Measurements from ENCODE around the gene WASF3.

WASF3 gene

GRCh38 chr13:26557393-26558073 lies at the start of gene WASF3:
WASF3 (plus strand) TSS chr13:26557683; CDS start chr13:26642271, 84,588 bp downstream.
- in situ Hi-C loops (cut with MboI; ENCODE audit: low sequenced_read_pairs): no loop called here

DNA sequence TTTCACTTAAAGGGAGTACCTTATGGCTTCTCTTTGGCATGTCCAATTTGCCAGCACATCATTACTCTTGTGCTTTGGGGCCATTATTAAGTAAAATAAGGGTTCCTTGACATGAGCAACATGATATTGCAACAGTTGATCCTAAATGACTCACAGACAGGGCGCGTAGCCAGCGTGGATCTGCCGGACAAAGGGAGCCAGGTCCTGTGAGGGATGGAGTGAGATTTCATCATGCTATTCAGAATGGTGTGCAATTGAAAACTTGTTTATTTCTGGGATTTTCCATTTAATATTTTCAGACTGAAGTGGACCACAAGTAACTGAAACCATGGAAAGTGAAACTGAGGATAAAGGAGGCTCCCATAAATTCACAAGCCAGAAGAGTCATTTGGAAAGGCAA lies 48.6 kb upstream of the WASF3 start:
- in situ Hi-C loops (cut with MboI; ENCODE audit: low sequenced_read_pairs): loop anchor here (25.0 kb wide), 1 partner anchor 322 kb away; no protein-coding TSS in a partner anchor

DNA sequence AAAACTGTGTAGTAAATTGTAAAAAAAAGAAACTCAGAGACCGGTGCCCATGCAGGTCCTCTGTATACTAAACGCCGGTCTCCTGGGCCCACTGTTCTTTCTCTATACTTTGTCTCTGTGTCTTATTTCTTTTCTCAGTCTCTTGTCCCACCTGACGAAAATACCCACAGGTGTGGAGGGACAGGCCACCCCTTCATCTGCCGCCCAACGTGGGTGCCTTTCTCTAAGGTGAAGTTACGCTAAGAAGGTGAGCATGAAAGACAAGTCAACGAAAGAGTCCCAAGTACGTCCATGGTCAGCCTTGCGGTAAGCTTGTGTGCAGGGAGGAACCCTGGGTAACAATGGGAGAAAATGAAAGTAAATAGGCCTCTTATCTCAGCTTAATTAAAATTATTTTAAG lies 48.0 kb upstream of the WASF3 start:
- in situ Hi-C loops (cut with MboI; ENCODE audit: low sequenced_read_pairs): loop anchor here (25.0 kb wide), 1 partner anchor 322 kb away; no protein-coding TSS in a partner anchor

DNA sequence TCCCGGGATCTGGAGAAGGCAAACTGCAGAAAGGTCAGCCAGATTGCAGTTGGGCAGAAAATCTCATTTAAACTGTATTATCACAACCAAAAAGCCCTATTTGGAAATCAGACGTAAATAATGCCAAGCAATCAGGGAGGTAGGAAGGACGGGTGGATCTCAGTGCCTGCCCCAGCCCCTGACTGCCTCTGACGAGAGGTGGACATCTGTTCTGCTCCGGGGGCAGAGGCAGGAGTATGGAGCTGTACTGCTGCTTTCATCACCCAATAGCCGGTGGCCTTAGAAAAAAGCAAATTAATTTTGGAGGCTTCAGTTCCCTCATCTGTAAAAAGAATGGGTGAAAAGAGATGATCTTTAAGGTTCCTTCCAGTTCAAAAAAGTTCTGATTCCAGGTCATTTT lies 43.6 kb upstream of the WASF3 start:
- in situ Hi-C loops (cut with MboI; ENCODE audit: low sequenced_read_pairs): loop anchor here (25.0 kb wide), 1 partner anchor 327 kb away; no protein-coding TSS in a partner anchor

GRCh38 chr13:26515721-26516120 lies 41.8 kb upstream of the WASF3 start:
- in situ Hi-C loops (cut with MboI; ENCODE audit: low sequenced_read_pairs): loop anchor here (25.0 kb wide), 1 partner anchor 328 kb away; no protein-coding TSS in a partner anchor

GRCh38 chr13:26517936-26518335 lies 39.5 kb upstream of the WASF3 start:
- in situ Hi-C loops (cut with MboI; ENCODE audit: low sequenced_read_pairs): loop anchor here (25.0 kb wide), 1 partner anchor 331 kb away; no protein-coding TSS in a partner anchor

GRCh38 chr13:26518451-26518959 lies 39.0 kb upstream of the WASF3 start:
- in situ Hi-C loops (cut with MboI; ENCODE audit: low sequenced_read_pairs): loop anchor here (25.0 kb wide), 1 partner anchor 331 kb away; no protein-coding TSS in a partner anchor

- in situ Hi-C loops (cut with MboI; ENCODE audit: low sequenced_read_pairs): loop anchor here (25.0 kb wide), 1 partner anchor 335 kb away; no protein-coding TSS in a partner anchor
These were observed 34.9 kb upstream of the WASF3 start for GRCh38 chr13:26522571-26522970.

DNA sequence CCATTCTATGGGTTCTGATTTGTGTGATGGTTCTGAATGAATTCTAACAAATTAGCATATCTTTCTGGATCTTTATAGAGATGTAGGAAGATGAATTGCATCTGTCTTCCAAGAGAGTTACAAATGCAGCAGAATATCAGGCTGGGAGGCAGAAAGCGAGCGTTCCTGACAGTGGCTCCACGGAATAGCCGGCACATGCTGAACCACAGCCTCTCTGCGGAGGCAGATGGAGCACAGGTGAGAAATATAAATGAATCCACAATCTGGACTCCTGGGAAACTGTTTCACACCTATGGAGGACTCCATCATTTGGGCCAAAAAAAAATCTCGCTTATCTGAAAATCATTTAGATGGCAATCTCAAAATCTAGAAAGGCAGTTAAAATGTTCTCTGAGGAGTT lies 34.5 kb upstream of the WASF3 start:
- in situ Hi-C loops (cut with MboI; ENCODE audit: low sequenced_read_pairs): loop anchor here (25.0 kb wide), 1 partner anchor 336 kb away; no protein-coding TSS in a partner anchor

- in situ Hi-C loops (cut with MboI; ENCODE audit: low sequenced_read_pairs): no loop called here
These were observed 32.0 kb upstream of the WASF3 start for GRCh38 chr13:26525528-26525927.

- in situ Hi-C loops (cut with MboI; ENCODE audit: low sequenced_read_pairs): no loop called here
These were observed 30.7 kb upstream of the WASF3 start for GRCh38 chr13:26526702-26527216.

DNA sequence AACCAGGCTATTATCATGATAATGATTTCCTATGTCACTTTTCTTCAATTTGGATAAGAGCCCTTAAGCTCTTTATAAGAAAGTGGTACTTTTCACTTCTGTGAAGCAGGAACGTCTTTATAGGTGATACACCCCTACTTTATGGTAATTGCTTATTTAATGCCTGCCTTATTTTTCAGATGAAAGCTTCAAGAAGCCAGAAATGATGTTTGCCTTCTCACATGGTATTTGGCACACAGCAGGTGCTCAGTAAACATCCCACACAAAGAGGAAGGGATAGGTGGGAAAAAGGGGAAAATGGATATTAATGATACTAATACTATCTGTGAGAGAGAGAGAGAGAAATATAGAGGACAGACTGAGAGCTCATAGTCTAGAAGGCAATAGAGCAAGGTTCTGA lies 29.0 kb upstream of the WASF3 start:
- in situ Hi-C loops (cut with MboI; ENCODE audit: low sequenced_read_pairs): no loop called here

GRCh38 chr13:26529441-26529840 lies 28.0 kb upstream of the WASF3 start:
- in situ Hi-C loops (cut with MboI; ENCODE audit: low sequenced_read_pairs): no loop called here

GRCh38 chr13:26531742-26532141 lies 25.7 kb upstream of the WASF3 start:
- in situ Hi-C loops (cut with MboI; ENCODE audit: low sequenced_read_pairs): no loop called here

DNA sequence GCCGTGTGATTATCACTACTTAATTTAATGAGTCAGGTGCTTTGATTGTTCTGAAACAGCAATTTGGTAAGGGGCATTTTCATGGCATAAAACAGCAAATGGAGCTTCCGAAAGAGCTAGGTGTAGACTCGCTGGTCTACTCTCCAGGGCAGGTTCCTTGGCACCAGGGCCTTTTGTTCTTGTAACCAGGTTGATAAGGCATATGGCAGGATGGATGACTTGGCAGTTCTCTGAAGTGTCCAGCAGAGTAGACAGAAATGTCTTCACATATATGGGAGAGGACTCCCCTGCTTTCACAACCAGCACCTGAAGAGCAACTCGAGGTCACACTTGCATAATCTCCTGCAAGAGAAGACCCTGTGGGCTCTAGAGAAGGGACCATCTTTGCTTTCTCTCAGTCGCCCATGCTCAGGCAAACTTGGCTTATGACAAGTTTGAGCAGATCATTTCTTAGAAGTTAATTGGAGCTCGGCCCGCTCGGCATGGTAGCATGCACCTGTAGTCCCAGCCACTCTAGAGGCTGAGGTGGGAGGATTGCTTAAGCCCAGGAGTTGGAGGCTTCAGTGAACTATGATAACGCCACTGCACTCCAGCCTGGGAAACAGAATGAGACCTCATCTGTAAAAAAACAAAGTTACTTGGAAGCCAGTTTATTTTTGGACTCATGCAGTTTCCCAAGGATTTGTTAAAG lies 23.3 kb upstream of the WASF3 start:
- in situ Hi-C loops (cut with MboI; ENCODE audit: low sequenced_read_pairs): no loop called here

DNA sequence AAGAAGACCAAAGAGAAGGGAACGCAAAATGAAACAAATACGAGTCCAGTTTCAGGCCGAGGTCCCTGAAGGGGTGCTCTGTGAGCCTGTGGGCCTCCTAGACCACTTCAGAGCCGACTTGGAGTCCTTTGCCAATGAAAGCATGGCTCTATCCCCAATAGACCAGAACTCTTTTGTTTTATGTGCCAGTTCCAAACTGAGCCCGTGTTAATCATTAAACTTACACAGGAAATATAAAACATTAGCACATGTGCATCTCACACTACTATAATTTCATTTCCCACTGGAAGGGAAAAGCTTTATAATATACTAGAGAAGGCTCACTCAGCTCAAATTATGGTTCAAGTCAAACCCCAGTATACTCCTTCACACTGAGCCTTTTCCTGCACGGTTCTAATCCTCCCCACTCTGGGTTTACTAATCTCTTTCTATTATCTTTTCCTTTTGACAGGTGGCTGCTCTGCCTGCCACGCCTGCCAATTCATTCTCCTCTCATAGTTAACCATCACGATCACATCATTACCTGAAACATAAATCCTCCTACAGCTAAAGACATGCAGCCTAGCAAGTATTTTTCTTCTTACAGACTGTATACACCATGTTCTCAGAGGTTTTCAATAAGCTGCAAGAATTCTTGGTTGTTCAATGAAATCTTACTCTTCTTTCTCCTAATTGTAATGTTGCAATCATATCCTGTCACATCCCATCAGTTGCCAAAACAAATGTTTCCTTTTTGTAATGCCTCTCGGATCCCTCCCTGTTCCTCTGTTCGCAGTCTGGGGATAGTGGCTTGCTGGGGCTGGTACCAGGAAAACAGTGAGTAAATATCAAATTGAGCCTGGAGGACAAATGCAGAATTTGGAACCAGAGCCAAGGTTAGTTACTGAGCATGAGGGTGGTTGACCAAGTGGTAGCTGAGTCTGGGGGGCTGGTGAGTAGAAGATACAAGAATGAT lies 18.8 kb upstream of the WASF3 start:
- in situ Hi-C loops (cut with MboI; ENCODE audit: low sequenced_read_pairs): no loop called here

- in situ Hi-C loops (cut with MboI; ENCODE audit: low sequenced_read_pairs): no loop called here
These were observed 17.7 kb upstream of the WASF3 start for GRCh38 chr13:26539738-26540292.

DNA sequence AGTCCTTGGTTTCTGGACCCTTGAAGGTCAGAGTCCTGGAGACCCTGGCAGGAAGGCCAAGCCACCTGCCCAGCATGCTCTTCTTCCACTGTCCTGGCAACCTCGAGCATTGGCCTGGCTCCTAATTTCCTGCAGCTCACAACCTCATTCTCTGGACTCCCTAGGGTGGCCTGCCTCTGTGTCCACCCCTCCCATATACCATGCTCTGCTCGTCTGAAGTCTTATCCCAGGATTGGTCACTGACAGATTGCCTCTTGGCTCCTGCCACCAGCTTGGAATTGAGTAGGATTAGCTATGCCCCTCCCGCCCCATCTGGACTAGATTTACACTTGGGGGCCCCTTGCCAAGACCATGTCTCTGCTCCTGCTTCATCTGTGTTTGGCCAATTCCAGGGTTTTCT lies 17.1 kb upstream of the WASF3 start:
- in situ Hi-C loops (cut with MboI; ENCODE audit: low sequenced_read_pairs): no loop called here

GRCh38 chr13:26541041-26541440 lies 16.4 kb upstream of the WASF3 start:
- in situ Hi-C loops (cut with MboI; ENCODE audit: low sequenced_read_pairs): no loop called here

All from HL-60/S4 treated with phorbol 12-myristate 13-acetate at 8.2 ng/mL for 4 days and 3 days (cell line).